Right lobe of liver (tissue), 4 donors: Measurements from ENCODE around the gene RAB5IF.

Experiments used
- POLR2A ChIP-seq: fragments of 450-650 bp; IDR thresholded peaks from one replicate; pipeline ENCODE4 v1.6.1; 2017; ENCODE audit warnings: antibody characterized with exemption, mild to moderate bottlenecking
- TF ChIP-seq, protein P1 (sequence below), 4 donors: fragments of 200-600 bp in 3 of 4; fragments of 450-650 bp in 1 of 4; IDR thresholded peaks; one replicate each; pipeline versions ENCODE4 v1.5.1 to v1.8.0; 2016 to 2022; ENCODE audit warnings: antibody characterized with exemption in 4 of 4, mild to moderate bottlenecking in 2 of 4
- donor health status: DM: no; HTN: no; CAD: no.
- donor health status: DM: no; HTN: no; CAD: no.
- donor health status: DM: no; HTN: yes; CAD: no.

DNA sequence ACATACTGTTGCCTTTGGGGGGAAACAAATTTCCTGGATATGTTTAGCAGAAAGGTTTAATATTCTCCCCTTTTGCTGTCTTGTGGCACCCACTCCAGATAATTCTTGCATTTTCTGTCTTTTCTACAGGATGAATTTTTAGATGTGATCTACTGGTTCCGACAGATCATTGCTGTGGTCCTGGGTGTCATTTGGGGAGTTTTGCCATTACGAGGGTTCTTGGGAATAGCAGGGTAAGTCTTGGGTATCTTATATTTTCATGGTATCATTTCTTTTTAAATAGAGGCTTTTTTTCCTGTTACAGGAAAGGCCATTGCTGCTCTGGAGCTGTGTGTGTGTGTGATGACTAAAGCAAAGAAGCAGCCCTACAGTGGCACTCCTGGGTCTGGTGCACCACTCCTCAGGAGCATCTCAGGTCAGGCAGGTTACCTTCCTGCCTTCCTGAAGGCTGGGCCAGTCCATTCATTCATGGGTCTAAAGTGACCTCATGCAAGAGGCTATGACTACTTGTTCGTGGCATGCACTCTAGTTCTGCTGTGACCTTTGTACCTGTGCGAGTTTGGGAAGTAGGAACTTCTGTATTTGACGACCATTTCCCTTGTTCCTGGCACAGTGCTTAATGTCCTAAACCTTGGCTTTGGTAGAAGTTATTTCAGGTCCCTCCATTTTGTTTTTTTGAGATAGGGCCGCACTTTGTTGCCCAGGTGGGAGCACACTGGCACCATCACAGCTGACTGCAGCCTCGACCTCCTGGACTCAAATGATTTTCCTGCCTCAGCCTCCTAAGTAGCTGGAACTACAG lies 2.2 kb downstream of the RAB5IF start:
- TF ChIP-seq, protein P1, sequence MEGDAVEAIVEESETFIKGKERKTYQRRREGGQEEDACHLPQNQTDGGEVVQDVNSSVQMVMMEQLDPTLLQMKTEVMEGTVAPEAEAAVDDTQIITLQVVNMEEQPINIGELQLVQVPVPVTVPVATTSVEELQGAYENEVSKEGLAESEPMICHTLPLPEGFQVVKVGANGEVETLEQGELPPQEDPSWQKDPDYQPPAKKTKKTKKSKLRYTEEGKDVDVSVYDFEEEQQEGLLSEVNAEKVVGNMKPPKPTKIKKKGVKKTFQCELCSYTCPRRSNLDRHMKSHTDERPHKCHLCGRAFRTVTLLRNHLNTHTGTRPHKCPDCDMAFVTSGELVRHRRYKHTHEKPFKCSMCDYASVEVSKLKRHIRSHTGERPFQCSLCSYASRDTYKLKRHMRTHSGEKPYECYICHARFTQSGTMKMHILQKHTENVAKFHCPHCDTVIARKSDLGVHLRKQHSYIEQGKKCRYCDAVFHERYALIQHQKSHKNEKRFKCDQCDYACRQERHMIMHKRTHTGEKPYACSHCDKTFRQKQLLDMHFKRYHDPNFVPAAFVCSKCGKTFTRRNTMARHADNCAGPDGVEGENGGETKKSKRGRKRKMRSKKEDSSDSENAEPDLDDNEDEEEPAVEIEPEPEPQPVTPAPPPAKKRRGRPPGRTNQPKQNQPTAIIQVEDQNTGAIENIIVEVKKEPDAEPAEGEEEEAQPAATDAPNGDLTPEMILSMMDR (IDR thresholded peaks at IDR 0.05): no peak
- TF ChIP-seq POLR2A: peak; percentile 55
